ENCODE results near the gene PLN. TPM values are rescaled to one million over a fixed set of nuclear protein-coding genes. Genes with fewer than 3 reads are reported as not detected.

PLN gene
- total and polyA plus RNA-seq, 2 experiments from 2014 or later = not detected

DNA sequence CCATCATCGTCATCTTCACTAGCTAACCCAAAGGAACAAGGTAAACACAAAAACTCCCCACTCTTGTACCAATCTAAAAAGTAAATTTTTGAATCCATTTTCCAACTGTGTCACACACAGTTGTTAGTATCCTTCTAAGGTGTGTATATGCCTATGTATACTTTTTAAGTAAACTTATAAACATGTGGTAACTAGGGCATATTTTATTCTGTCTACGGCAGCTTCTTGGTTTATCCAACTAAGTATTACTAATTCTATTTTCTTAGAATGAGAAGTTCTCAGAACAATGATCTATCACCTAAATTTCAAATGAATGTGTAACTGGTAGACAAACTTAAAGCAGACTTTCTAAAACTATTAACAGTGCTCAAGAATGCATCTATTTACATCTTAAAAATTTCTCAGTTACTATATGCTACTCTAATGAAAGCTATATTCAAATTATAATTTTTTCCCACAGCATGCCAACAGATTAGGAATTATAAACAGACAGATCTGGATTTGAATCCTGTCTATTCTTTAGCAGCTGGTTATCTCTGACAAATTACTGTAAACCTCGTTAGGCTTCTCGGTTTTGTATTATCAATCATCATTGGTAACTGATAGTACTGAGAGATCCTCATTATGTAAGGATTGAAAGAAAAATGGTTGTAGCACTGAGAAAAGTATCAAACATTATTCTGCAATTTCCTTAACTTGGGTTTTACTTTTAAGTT, 1.8 kb upstream of the PLN start:
- peaks cover 16% of the 10 kb centered on the region for H3F3A ChIP-seq (ENCODE audit: insufficient read depth)
- DNase-seq = no peak
- H3K9me3 ChIP-seq (ENCODE audit: low read depth) = no peaks in the 10 kb centered on the region
- no peaks in the 10 kb centered on the region for H3K36me3 ChIP-seq (ENCODE audit: low read depth)
- no peak overlapping the region for H2AFZ ChIP-seq
- H3K27ac ChIP-seq = no peak overlapping the region
- no peaks in the 10 kb centered on the region for H4K20me1 ChIP-seq (ENCODE audit: insufficient read depth)
- H3K27me3 ChIP-seq (replicated peaks; ENCODE audit: insufficient read depth) = no peaks in the 10 kb centered on the region
- no peak overlapping the region for H3K4me2 ChIP-seq (ENCODE audit: unreplicated experiment)
- no peaks in the 10 kb centered on the region for H3K9me2 ChIP-seq (ENCODE audit: insufficient read depth)
- peaks cover 50% of the 10 kb centered on the region for H3K4me1 ChIP-seq (ENCODE audit: insufficient read depth)
- in situ Hi-C loops (cut with MboI) = no loop called here
- H3K4me3 ChIP-seq = no peak overlapping the region
- no peak for TF ChIP-seq EZH2 (IDR thresholded peaks at IDR 0.05; ENCODE audit: insufficient read depth, poor library complexity, severe bottlenecking)
- TF ChIP-seq EZH2phosphoT487 (IDR thresholded peaks at IDR 0.05; ENCODE audit: insufficient read depth, low read depth) = no peak
- no peak overlapping the region for H3K9ac ChIP-seq
- H3K79me2 ChIP-seq (ENCODE audit: insufficient read depth) = peaks cover 89% of the 10 kb centered on the region
- WGBS, 2 experiments (ENCODE audit: low coverage in 1 of 2, low lambda C conversion rate in 2 of 2, missing lambda C conversion rate in 2 of 2) = 89 to 90% methylated on average over 4 of the region's 4 CpGs

DNA sequence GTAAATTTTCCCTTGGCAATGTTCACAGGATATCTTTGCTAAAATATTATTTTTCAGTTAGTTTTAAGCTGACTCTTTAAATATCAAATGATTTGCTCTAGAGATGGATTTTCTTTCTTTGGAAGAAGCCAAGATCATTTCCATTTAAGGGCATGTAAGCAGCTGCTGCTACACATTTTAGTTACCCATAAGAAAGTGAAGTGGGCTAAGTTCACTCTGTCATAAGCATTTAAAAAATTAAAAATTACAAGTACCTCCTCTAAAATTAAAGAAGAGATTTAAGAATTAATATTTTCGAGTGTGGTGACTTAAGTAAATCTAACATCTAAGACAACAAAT, 1.2 kb upstream of the PLN start:
- Histone ChIP-seq H4K20me1 (ENCODE audit: insufficient read depth) (no peaks in the 10 kb centered on the region), H3K9me2 (ENCODE audit: insufficient read depth) (no peaks in the 10 kb centered on the region), H3K79me2 (ENCODE audit: insufficient read depth) (peaks cover 83% of the 10 kb centered on the region), H3K36me3 (ENCODE audit: low read depth) (no peaks in the 10 kb centered on the region), H3K4me2 (ENCODE audit: unreplicated experiment) (no peak overlapping the region), H2AFZ (no peak overlapping the region), H3K9ac (no peak overlapping the region), H3K27me3 (replicated peaks; ENCODE audit: insufficient read depth) (no peaks in the 10 kb centered on the region), H3K9me3 (ENCODE audit: low read depth) (no peaks in the 10 kb centered on the region), H3F3A (ENCODE audit: insufficient read depth) (peaks cover 22% of the 10 kb centered on the region), H3K4me1 (ENCODE audit: insufficient read depth) (peaks cover 50% of the 10 kb centered on the region), H3K4me3 (no peak overlapping the region), H3K27ac (no peak overlapping the region)
- TF ChIP-seq EZH2phosphoT487 (IDR thresholded peaks at IDR 0.05; ENCODE audit: insufficient read depth, low read depth) (no peak), EZH2 (IDR thresholded peaks at IDR 0.05; ENCODE audit: insufficient read depth, poor library complexity, severe bottlenecking) (no peak)
- in situ Hi-C loops (cut with MboI) = no loop called here
- no peak for DNase-seq
- 90 to 95% methylated on average over 1 of the region's 1 CpG for WGBS, 2 experiments (ENCODE audit: low coverage in 1 of 2, low lambda C conversion rate in 2 of 2, missing lambda C conversion rate in 2 of 2)

DNA sequence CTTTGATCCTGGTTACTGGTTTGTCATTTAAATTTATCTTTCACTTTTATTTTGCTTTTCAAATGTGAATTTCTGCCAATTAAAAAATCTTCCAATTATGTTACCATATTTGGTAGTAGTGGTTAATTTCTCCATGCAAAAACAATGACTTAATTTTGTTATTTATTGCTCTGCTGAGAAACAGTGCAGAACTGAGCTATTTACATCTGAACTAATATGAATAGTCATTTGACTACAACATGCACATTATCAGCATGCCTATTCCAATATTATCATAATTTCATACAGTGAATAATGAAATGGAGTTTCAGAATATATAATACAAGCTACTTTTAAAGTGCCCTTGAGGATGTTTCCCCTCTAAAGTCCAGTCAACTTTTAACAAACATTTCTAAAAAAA, 517 bp downstream of the PLN start:
- no peak overlapping the region for H3K9ac ChIP-seq
- H2AFZ ChIP-seq = no peak overlapping the region
- no peak overlapping the region for H3K27ac ChIP-seq
- H3K9me2 ChIP-seq (ENCODE audit: insufficient read depth) = no peaks in the 10 kb centered on the region
- in situ Hi-C loops (cut with MboI) = no loop called here
- no peaks in the 10 kb centered on the region for H3K9me3 ChIP-seq (ENCODE audit: low read depth)
- H3K4me3 ChIP-seq = no peak overlapping the region
- no peaks in the 10 kb centered on the region for H3K27me3 ChIP-seq (replicated peaks; ENCODE audit: insufficient read depth)
- no peak for DNase-seq
- H3K4me2 ChIP-seq (ENCODE audit: unreplicated experiment) = no peak overlapping the region
- TF ChIP-seq EZH2 (IDR thresholded peaks at IDR 0.05; ENCODE audit: insufficient read depth, poor library complexity, severe bottlenecking) (no peak), EZH2phosphoT487 (IDR thresholded peaks at IDR 0.05; ENCODE audit: insufficient read depth, low read depth) (no peak)
- H3K79me2 ChIP-seq (ENCODE audit: insufficient read depth) = peaks cover 79% of the 10 kb centered on the region
- H3F3A ChIP-seq (ENCODE audit: insufficient read depth) = peaks cover 30% of the 10 kb centered on the region
- no peaks in the 10 kb centered on the region for H4K20me1 ChIP-seq (ENCODE audit: insufficient read depth)
- H3K36me3 ChIP-seq (ENCODE audit: low read depth) = no peaks in the 10 kb centered on the region
- H3K4me1 ChIP-seq (ENCODE audit: insufficient read depth) = peaks cover 50% of the 10 kb centered on the region

DNA sequence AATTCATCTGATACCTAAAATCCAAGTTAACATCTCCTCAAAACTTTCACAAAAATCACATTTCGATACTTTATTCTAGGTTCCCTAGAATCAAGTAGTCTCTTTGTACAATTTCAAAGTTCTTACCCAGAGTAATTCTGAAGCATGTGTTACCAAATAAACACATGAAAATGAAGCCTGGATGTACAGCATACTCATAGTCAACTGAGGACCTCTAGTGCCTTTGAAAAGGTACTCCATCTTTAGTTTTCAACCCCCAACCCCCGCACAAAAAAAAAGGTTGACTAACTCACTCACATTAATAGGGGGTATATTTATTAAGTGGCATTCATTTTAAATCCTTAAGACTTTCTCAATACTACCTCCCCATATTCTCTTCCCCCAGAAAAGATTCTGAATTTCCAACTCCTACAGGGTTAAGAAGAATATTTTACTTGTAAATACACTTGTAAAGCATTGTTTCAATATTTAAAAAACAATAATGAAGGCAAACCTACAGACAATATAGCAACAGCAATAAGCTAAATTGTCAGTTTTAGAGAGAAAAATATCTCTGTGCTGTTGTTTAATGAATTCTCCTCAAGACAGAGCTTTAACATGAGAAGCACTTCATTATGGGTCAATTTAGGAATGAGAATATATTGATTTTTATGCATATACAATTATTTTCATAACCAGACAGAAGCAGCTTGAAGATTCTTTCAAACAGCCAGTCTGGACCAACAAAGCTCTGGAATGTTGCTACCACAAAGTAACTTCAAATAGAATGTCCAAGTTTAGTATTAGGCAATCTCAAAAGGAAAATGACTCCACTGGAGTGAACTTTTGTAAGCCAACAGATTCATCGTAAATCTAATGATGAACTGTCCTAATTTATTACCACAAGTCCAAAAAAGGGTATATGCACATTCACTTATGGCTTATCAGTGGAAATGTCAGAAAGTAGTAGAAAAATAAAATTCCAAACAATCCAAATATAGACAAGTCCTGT, 3.3 kb downstream of the PLN start:
- H3K9me2 ChIP-seq (ENCODE audit: insufficient read depth) = no peaks in the 10 kb centered on the region
- in situ Hi-C loops (cut with MboI) = no loop called here
- peak; percentile 86 for DNase-seq
- H2AFZ ChIP-seq = no peak overlapping the region
- H3K27me3 ChIP-seq (replicated peaks; ENCODE audit: insufficient read depth) = no peaks in the 10 kb centered on the region
- H3K9ac ChIP-seq = peak overlapping the region; percentile 61
- TF ChIP-seq EZH2 (IDR thresholded peaks at IDR 0.05; ENCODE audit: insufficient read depth, poor library complexity, severe bottlenecking) (no peak), EZH2phosphoT487 (IDR thresholded peaks at IDR 0.05; ENCODE audit: insufficient read depth, low read depth) (no peak)
- peaks cover 30% of the 10 kb centered on the region for H3F3A ChIP-seq (ENCODE audit: insufficient read depth)
- peaks cover 74% of the 10 kb centered on the region for H3K79me2 ChIP-seq (ENCODE audit: insufficient read depth)
- peak overlapping the region; percentile 49 for H3K4me3 ChIP-seq
- H3K4me1 ChIP-seq (ENCODE audit: insufficient read depth) = peaks cover 49% of the 10 kb centered on the region
- peak overlapping the region; percentile 75 for H3K4me2 ChIP-seq (ENCODE audit: unreplicated experiment)
- no peaks in the 10 kb centered on the region for H4K20me1 ChIP-seq (ENCODE audit: insufficient read depth)
- H3K9me3 ChIP-seq (ENCODE audit: low read depth) = no peaks in the 10 kb centered on the region
- H3K27ac ChIP-seq = peak overlapping the region; percentile 75
- H3K36me3 ChIP-seq (ENCODE audit: low read depth) = no peaks in the 10 kb centered on the region
- 1 to 2% methylated on average over 3 of the region's 3 CpGs for WGBS, 2 experiments (ENCODE audit: low coverage in 1 of 2, low lambda C conversion rate in 2 of 2, missing lambda C conversion rate in 2 of 2)
